T-helper 17 cell (primary cell): ENCODE results near the gene CDH4. TPM values are rescaled to one million over a fixed set of nuclear protein-coding genes. Genes with fewer than 3 reads are reported as not detected.

Experiments used
- ATAC-seq: fragments of 150-1000 bp; cut with Tn5 transposase; 2 replicates; pipeline ENCODE4 v1.10.0; 2021; ENCODE audit warnings: mild to moderate bottlenecking, moderate library complexity
- DNase-seq, 3 donors: peaks; one replicate each; pipeline versions ENCODE4 v3.0.0 to v3.0.0-alpha.2; 2020 to 2021
- H3K9me3 ChIP-seq: one replicate; pipeline ENCODE4 v1.7.0; 2013; ENCODE audit warnings: low read length, mild to moderate bottlenecking; ENCODE audit not compliant: control insufficient read depth, poor library complexity, severe bottlenecking
- H3K27ac Mint-ChIP-seq: one replicate; pipeline ENCODE4 v1.8.0; 2022; ENCODE audit warnings: mild to moderate bottlenecking, moderate library complexity, mixed read lengths
- H3K27me3 Mint-ChIP-seq: one replicate; pipeline ENCODE4 v1.8.0; 2022; ENCODE audit warnings: mixed read lengths
- H3K36me3 Mint-ChIP-seq: one replicate; pipeline ENCODE4 v1.8.0; 2022; ENCODE audit warnings: low read depth, mixed read lengths
- H3K4me1 Mint-ChIP-seq: one replicate; pipeline ENCODE4 v1.8.0; 2022; ENCODE audit warnings: mild to moderate bottlenecking, mixed read lengths
- H3K4me3 Mint-ChIP-seq: one replicate; pipeline ENCODE4 v1.8.0; 2022; ENCODE audit warnings: mild to moderate bottlenecking, moderate library complexity, mixed read lengths
- total RNA-seq, 4 donors: library from RNA in 2 of 4; stranded (reverse) in 2 of 4; gene quantifications; one replicate each; pipeline ENCODE4 v1.2.3 and lab custom pipeline; 2022 to 2026

The CDH4 gene
- total RNA-seq, 2 donors from 2014 or later = 0.55 to 0.67 TPM

DNA sequence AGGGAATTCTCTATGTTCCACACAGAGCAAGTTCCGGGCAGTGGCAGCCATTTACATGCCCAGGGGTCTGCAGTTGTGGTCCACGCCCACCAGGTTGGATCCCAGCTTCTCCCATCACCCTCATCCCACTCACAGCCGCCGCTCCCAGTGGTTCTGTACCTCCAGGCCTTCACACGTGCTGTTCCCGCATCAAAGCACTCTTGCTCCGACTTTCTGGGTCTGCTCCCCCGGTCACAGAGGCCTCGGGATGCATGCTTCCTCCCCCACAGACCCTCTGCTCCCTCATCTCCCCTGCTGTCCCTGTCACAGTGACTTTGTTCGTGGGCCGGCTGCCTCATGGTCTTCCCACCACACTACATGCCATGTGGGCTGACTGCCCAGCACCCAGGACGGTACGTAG lies 481.2 kb downstream of the CDH4 start:
- H3K9me3 ChIP-seq = no peaks in the 10 kb centered on the region
- DNase-seq (no peak), ATAC-seq (no peak)
- Mint-ChIP-seq H3K4me3 (no peak overlapping the region), H3K4me1 (peaks cover 2% of the 10 kb centered on the region), H3K27me3 (no peaks in the 10 kb centered on the region), H3K36me3 (no peaks in the 10 kb centered on the region), H3K27ac (no peak overlapping the region)

DNA sequence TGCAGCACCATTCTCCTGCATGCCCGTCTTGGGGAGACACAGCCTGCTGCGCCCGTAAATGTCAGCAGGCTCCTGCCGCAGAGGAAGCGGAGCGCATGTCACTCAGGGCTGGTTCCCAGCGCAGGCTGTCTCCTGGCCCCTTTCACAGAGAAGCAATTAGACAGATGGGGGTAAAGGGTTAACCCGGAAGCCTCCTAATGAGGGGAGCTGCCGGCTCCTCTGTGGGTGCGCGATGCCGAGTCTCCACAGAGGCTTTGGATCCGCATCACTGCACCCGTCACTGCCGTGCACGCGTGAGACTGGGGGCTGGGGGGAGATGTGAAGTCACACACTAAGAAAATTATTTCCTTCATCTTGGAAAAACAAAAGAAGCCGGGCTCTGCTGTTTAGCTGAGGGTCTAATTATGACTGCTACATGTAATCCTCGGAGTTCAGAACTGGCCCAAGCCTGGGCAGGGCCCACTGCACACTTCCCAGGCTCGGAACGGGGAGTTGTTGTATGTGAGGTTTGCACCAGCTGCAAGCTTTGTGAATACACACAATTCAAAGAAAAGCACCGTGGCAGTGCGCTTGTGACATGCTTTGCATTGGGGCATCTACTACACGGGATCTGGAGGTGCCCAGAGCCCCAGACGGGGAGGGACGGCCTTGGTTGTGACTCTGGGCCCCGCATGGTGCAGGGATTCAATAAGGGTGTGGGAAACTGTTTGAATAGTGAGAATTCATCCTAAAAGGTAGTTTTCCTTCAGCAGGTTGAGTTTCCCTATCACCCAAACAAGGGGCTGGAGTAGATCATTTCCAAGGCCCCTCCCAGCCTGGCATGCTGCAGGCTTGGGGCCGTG lies 482.1 kb downstream of the CDH4 start:
- Mint-ChIP-seq H3K27ac (no peak overlapping the region), H3K4me1 (peaks cover 2% of the 10 kb centered on the region), H3K27me3 (no peaks in the 10 kb centered on the region), H3K36me3 (no peaks in the 10 kb centered on the region), H3K4me3 (no peak overlapping the region)
- DNase-seq (no peak), ATAC-seq (no peak)
- no peaks in the 10 kb centered on the region for H3K9me3 ChIP-seq

DNA sequence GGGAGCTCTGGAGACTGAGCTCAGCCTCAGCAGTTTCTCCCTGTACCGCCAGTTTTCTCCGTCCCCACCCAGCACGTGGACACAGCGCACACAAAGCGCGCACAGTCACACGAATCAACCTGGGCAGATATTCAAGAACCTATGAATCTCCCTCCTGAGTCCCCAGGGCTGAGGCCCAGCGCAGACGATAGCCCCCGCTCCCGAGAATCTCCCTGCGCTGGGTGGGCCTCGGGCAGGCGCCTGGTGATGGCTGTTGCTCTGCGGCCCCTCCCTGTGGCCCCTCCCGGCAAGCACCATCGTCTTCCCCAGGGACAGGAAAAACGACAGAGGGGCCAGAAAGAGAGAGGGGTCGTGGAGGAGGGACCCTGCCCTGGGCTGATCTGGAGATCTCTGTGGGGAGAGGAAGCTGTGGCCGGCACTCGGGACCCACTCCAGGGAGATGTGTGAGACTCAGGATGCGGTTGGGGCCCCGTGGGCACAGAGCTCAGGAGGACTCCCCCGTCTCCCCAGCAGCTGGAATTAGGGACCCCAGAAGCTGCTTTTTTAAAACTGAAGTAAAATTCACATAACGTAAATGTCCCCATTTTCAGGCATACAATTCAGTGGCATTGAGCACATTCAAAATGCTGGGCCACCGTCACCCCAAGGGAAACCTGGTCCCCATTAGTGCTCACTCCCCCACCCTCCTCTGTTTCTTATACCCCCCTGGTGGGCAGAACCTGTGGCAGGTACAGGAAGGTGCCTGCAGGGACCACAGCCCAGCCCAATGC lies 482.9 kb downstream of the CDH4 start:
- no peak overlapping the region for H3K4me3 Mint-ChIP-seq
- H3K27me3 Mint-ChIP-seq = no peaks in the 10 kb centered on the region
- no peak overlapping the region for H3K27ac Mint-ChIP-seq
- H3K36me3 Mint-ChIP-seq = no peaks in the 10 kb centered on the region
- DNase-seq (no peak), ATAC-seq (no peak)
- no peaks in the 10 kb centered on the region for H3K9me3 ChIP-seq
- peaks cover 2% of the 10 kb centered on the region for H3K4me1 Mint-ChIP-seq

DNA sequence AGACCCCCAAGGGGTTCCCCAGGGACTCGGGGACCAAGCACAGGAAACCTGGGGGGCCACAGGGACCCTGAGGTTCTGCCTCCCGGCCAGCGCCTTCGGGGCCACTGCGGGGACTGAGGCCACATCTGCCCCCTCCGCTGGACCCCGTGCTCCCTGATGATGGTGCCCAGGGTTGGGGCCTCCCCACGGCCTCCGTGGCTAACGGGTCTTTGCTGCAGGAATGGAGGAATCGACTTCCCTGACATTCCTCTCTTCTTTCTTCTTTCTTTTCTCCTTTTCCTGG lies 483.4 kb downstream of the CDH4 start:
- no peaks in the 10 kb centered on the region for H3K36me3 Mint-ChIP-seq
- H3K27me3 Mint-ChIP-seq = no peaks in the 10 kb centered on the region
- H3K9me3 ChIP-seq = no peaks in the 10 kb centered on the region
- DNase-seq (no peak), ATAC-seq (no peak)
- H3K4me3 Mint-ChIP-seq = no peak overlapping the region
- H3K4me1 Mint-ChIP-seq = peaks cover 2% of the 10 kb centered on the region
- no peak overlapping the region for H3K27ac Mint-ChIP-seq

DNA sequence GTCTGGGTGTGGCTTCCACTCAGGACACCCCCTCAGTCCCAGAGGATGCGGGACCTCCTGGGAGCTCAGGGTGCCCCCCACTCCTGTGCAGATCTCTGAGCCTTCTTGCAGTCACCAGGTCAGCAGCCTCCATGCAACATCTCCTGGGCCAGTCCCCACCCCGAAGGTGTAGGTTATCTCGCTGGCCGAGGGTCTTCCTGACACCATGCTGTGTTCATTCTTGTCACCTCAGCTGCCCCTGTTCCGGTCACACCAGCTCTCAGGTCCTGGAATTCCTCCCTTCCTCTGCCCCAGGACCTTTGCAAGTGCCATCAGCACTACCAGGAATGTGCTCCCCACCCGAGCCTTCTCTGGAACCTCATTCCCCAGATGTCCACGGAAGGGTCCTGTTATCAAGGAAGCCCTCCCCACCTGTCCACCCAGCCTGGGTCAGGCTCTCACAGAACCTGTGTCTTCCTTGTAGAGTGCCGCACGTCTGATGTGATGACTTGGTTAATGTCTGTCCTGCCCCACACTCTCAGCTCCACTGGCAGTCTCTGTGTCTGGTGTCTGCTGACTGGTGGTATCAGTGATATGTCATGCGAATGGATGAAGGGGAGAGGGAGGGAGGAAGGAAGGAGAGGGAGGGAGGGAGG lies 484.1 kb downstream of the CDH4 start:
- no peak for DNase-seq
- H3K9me3 ChIP-seq = no peaks in the 10 kb centered on the region
- Mint-ChIP-seq H3K27ac (no peak overlapping the region), H3K4me1 (peaks cover 2% of the 10 kb centered on the region), H3K4me3 (no peak overlapping the region), H3K36me3 (no peaks in the 10 kb centered on the region), H3K27me3 (no peaks in the 10 kb centered on the region)
- ATAC-seq = no peak

DNA sequence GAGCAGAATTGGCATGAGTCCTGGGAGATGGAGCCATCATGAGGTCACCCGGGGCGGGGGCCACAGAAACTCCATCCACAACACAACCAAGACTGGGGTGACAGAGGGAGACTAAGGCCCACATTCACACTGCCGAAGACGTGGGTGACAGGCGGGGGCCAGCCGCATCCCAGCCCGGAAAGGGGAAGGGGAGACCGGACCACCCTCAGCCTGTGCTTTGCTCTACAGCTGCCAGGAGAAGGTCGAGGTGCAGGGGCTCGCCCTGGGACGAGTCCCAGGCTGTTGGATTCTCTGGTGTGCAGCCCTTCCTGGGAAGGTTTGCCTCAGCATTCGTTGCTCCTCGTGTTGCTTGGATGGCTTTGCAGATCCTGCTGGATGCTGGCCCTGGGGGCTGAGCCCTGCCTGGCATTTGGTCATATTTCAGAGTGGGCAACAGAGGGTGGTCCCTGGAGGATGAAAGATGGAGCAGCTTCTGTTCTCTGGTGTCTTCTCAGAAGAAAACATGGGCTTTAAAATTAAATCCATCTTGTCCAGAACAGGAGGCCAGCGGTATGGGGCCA lies 484.8 kb downstream of the CDH4 start:
- Mint-ChIP-seq H3K27ac (no peak overlapping the region), H3K36me3 (no peaks in the 10 kb centered on the region), H3K4me1 (peaks cover 2% of the 10 kb centered on the region), H3K27me3 (peaks cover under 1% of the 10 kb centered on the region), H3K4me3 (no peak overlapping the region)
- no peaks in the 10 kb centered on the region for H3K9me3 ChIP-seq
- DNase-seq (no peak), ATAC-seq (no peak)

DNA sequence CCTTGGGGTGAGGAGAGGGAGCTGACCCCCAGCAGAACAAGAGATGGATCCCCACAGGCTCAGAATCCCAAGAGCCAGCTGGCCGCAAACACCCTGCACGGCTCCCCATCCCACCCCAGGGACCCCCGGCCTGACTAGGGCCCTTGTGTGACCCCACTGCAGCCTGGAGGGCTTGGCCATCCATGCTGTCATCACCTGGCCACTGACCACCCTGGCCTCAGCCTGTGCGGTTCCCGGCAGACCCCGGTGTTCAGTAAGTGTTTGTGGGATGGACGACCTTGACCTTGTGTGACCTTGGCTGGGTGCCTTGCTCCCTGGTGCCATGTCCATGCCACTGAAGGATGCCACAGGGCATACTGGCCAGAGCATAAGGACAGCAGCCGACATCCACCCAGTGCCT lies 485.3 kb downstream of the CDH4 start:
- no peak for DNase-seq
- Mint-ChIP-seq H3K4me1 (peaks cover 2% of the 10 kb centered on the region), H3K27ac (no peak overlapping the region), H3K36me3 (no peaks in the 10 kb centered on the region), H3K4me3 (no peak overlapping the region), H3K27me3 (peaks cover 5% of the 10 kb centered on the region)
- no peak for ATAC-seq
- H3K9me3 ChIP-seq = no peaks in the 10 kb centered on the region

DNA sequence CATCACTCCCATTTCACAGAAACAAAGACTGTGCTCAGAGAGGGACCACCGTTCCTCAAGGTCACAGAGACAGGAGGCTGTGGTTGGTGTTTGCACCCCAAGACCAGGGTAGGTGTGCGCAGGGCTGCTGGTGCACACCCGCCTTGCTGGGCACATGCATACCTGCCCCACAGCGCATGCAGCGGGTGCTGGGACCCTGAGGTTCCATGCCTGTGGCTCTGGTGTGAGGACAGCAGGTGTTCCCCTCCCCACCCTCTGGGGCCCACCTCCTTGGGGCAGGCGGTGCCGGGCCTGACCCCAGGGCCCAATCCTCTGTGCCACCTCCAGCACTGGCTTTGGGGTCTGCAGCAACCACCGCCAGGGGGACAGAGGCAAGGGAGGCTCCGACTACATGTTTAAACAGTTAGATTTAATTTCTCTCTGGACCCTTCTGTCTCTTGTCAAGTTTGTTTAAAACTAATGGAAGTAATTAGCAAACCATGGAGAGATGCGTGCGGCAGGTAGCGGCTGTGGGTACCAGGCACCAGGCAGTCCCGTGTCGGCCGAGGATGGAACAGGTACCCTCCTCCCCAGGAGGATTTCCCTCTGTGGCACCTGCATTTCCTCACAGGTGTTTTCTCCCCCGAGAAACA lies 485.9 kb downstream of the CDH4 start:
- Mint-ChIP-seq H3K4me1 (peaks cover 2% of the 10 kb centered on the region), H3K4me3 (peak overlapping the region; percentile 31), H3K27me3 (peaks cover 5% of the 10 kb centered on the region), H3K36me3 (no peaks in the 10 kb centered on the region), H3K27ac (no peak overlapping the region)
- DNase-seq (no peak), ATAC-seq (no peak)
- no peaks in the 10 kb centered on the region for H3K9me3 ChIP-seq

DNA sequence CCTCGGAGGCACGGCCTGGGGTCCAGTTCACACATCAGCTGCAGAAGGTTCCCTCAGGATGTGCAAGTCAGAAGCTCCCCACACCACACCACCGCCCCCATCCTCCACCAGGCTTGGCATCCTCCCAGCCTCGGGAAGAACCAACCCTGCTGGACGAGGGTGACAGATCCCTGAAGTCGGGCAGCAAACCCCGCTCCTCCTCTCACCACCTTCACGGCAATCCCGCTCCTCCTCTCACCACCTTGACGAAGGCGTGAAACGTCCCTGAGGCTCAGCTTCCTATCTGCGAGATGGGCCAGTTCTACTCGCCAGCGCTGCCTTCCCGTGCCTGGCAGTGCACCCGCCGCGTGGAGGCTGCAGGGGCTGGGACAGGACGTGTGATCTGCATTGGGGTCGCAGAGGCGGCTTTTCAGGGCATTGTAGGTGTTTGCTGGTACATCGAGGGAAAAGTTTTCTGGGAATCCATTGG lies 486.6 kb downstream of the CDH4 start:
- DNase-seq (no peak), ATAC-seq (no peak)
- Mint-ChIP-seq H3K27ac (no peak overlapping the region), H3K4me1 (peaks cover 2% of the 10 kb centered on the region), H3K36me3 (no peaks in the 10 kb centered on the region), H3K4me3 (no peak overlapping the region), H3K27me3 (peaks cover 5% of the 10 kb centered on the region)
- no peaks in the 10 kb centered on the region for H3K9me3 ChIP-seq

DNA sequence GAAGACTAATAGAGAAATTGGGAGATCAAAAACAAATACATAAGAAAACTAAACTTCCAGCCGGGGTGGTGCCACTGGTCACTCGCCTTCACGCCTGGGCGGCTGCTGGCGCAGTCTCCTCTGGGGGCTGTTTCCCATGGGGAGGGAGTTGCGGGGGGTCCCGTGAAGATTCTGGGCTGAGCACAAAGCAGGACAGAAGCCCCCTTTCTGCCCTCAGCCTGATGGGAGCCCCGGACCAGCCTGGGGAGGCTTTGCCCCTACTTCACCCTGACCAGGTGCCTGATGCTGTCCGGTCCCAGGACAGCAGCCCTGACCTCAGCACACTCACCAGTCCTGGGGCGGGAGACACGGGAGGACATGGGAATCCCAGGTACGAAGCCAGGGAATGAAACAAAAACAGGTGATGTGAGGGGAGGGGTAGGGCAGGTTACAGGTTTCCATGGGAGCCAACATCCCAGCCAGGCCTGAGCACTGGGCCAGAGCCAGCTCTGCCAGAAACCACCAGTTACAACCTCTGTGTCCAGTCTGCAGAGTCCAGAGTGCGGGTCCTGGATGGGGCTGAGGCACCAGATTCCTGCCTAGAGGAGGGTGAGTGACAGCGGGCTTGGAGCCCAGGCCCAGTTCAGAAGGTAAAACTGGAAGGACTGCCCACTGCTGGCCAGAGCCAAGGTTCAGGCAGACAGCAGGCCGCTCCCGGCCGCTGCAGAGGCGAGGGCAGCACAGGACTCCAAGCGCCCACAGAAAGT lies 487.2 kb downstream of the CDH4 start:
- no peak for ATAC-seq
- peaks cover 5% of the 10 kb centered on the region for H3K27me3 Mint-ChIP-seq

DNA sequence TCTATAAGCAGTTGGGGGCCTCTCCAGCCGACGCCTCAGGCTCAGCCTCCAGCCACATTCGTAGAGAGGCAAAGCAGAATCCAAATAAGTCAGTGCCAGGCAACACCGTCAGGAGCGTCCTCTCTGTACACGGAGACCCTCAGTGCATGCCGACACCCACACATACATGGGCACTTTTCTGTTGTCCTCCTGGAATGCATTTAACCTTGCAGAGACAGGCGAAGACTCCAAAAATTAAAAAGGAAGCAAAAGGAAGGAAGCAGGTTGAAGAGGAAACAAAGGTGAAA lies 487.7 kb downstream of the CDH4 start:
- ATAC-seq (no peak), DNase-seq (no peak)
- Mint-ChIP-seq H3K4me1 (peaks cover 2% of the 10 kb centered on the region), H3K27me3 (peaks cover 5% of the 10 kb centered on the region), H3K4me3 (no peak overlapping the region), H3K36me3 (no peaks in the 10 kb centered on the region), H3K27ac (peak overlapping the region; percentile 34)
- no peaks in the 10 kb centered on the region for H3K9me3 ChIP-seq

More for the DNA sequence above, 487.2 kb downstream of the CDH4 start:
- no peaks in the 10 kb centered on the region for H3K36me3 Mint-ChIP-seq
- H3K9me3 ChIP-seq = no peaks in the 10 kb centered on the region
- H3K4me3 Mint-ChIP-seq = no peak overlapping the region
- H3K4me1 Mint-ChIP-seq = peaks cover 2% of the 10 kb centered on the region
- peak overlapping the region; percentile 34 for H3K27ac Mint-ChIP-seq
- no peak for DNase-seq

DNA sequence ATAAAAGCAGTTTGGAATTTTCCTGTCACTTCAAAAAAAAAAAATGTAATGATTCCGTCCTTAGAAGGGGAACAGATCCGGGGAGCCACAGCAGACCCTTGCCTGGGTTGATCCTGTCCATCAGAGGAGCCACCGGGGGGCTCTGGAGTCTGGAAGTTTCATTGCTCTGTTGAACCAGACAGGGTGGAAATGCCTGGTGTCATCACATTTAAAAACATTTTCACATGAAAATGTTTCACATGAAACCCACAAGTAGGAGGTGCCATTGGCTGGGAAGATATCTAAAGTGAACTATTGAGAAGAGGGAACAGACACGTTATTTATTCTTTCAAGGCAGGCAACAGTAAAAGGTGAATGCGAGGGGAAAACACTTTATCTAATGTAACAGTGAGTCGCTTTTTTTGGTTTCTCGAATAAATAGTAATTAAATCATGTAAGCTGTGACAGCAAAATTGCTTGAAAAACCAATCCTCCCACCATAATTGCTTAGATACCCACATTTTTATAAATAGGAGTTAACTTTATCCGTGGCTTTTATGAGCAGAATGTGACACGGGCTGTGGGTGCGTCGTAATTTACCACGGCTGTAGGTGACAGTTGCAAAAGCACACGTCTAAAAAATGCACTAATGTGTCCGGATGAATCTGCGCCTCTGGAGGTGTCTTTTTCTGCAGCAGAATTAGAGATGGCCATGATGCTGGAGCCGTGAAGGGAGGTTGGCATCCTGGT lies 490.2 kb downstream of the CDH4 start:
- H3K27me3 Mint-ChIP-seq = peaks cover 5% of the 10 kb centered on the region
- H3K9me3 ChIP-seq = no peaks in the 10 kb centered on the region
- no peak for DNase-seq
- no peak overlapping the region for H3K4me3 Mint-ChIP-seq
- ATAC-seq = no peak
- no peaks in the 10 kb centered on the region for H3K4me1 Mint-ChIP-seq
- no peaks in the 10 kb centered on the region for H3K36me3 Mint-ChIP-seq
- no peak overlapping the region for H3K27ac Mint-ChIP-seq
